Measurements from ENCODE around the gene PPP1R3E. TPM values are rescaled to one million over a fixed set of nuclear protein-coding genes. Genes with fewer than 3 reads are reported as not detected.

The PPP1R3E gene
- 100 to 1,000 TPM in 2 of 5 experiments, 10 to 100 TPM in 3; 35.7 to 138 (median 67.0) TPM for total RNA-seq
- 1 to 10 TPM; 1.6 to 2.9 TPM for polyA plus RNA-seq
- 57.9 reads per million, percentile 74 among the genes with 10 or more reads in this experiment for total RNA-seq

GRCh38 chr14:23302290-23303225 is at the start of gene PPP1R3E:
Gene PPP1R3E, minus strand, starts transcription at chr14:23302859. Its CDS starts 283 bp downstream, at chr14:23302576.
- Histone ChIP-seq H3K27ac (ENCODE audit: low read depth, low read length) (peak within 1 kb of the TSS; percentile 95), H3K4me1 (ENCODE audit: control insufficient read depth in 2 of 2, insufficient read depth in 2 of 2, low read length in 2 of 2) (peaks cover 0 to 15% of the 10 kb centered on the region in 2 donors), H3K4me3 (ENCODE audit: low read length) (peak within 1 kb of the TSS; percentile 98), H3K36me3 (ENCODE audit: control insufficient read depth in 2 of 3, insufficient read depth in 3 of 3, low read length in 3 of 3) (peaks cover 0 to 17% (median 0%) of the 10 kb centered on the region in 3 experiments), H3K27me3 (ENCODE audit: control insufficient read depth in 2 of 2, insufficient read depth in 2 of 2, low read length in 2 of 2) (no peaks in the 10 kb centered on the region), H3K9me3 (ENCODE audit: control insufficient read depth in 2 of 3, low read length in 3 of 3) (no peaks in the 10 kb centered on the region)
- H3K36me3 Mint-ChIP-seq = peaks cover 0 to 10% (median 0%) of the 10 kb centered on the region in 5 donors
- H3K4me1 Mint-ChIP-seq = peaks cover 7 to 47% (median 30%) of the 10 kb centered on the region in 7 donors
- ChIA-PET CTCF (interaction anchor here (1.0 to 5.1 kb wide), 6 partner anchors 8 to 20 kb away, joined by 3 to 41 read pairs (median 4); partner anchors contain the start of genes HOMEZ and PABPN1), POLR2A (interaction anchor here (0.5 to 7.6 kb wide), 24 partner anchors 9 to 910 kb away, joined by 3 to 286 read pairs (median 4); partner anchors contain the start of genes ACIN1, C14orf119, CEBPE and DCAF11)
- H3K4me3 Mint-ChIP-seq = peak within 1 kb of the TSS; percentile 96 to 100 (median 99)
- H3K9me3 Mint-ChIP-seq = peaks cover 0 to 5% (median 0%) of the 10 kb centered on the region in 11 donors
- peak within 1 kb of the TSS; percentile 92 to 100 (median 99) for H3K27ac Mint-ChIP-seq
- peak; percentile 71 to 93 (median 87) for DNase-seq
- intact Hi-C loops (cut with micrococcal nuclease) = loop anchor here (1.0 to 10.0 kb wide), 15 partner anchors 50 to 1828 kb away; partner anchors contain the start of genes DAD1 (in 2 of the 2), EMC9 (in 2 of the 2), PSME2 (in 2 of the 2) and RNF31 (in 2 of the 2)
- peak; percentile 51 for ATAC-seq
- peaks cover 15 to 20% (median 18%) of the 10 kb centered on the region in 5 donors for H3K27me3 Mint-ChIP-seq

DNA sequence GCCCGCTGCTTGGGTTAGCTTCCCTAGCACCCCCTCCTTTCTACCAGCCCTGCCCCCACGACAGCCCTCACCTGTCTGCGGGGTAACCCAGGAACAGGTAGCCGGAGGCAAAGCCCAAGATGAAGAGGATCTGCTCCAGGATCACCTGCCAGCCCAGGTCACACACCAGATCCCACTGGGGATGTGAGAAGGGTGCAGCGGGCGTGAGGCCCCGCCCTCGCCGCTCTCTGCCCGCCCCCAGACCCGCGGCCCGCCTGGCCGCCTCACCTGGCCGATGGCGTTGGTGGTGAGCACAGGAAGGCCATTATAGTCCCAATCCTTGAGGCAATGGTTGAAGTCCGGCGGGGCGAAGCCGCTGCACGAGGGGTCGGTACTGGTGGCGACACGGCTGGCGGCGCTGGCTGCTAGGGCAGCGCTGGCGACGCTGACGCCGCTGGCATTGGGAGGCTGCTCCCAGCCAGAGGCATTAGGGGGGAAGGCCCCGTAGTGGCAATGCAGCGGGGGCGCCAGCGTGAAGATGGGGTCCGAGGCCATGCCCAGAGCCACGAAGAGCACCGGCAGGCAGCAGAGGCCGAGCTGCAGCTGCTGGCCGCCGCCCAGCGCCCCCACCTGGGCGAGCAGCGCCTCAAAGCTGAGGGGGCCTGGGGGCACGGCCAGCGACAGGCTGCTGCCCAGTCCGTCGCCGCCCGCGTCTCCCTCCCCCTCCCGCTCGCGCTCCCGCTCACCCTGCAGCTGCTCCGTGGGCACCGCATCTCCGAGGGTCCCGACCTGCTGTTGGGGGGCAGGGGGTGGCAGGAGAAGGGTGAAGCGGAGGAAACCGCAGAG is 49.2 kb upstream of the PPP1R3E start:
- peaks cover 0 to 4% (median 0%) of the 10 kb centered on the region in 5 donors for H3K36me3 Mint-ChIP-seq
- peak overlapping the region; percentile 54 for H3K4me3 ChIP-seq (ENCODE audit: low read length)
- H3K27me3 ChIP-seq (ENCODE audit: control insufficient read depth in 2 of 2, insufficient read depth in 2 of 2, low read length in 2 of 2) = no peaks in the 10 kb centered on the region
- intact Hi-C loops (cut with micrococcal nuclease) = loop anchor here in 1 of 2 donors (1.0 kb wide), 4 partner anchors 24 to 117 kb away; partner anchors contain the start of genes NGDN, PABPN1 and PPP1R3E
- ATAC-seq = no peak
- H3K4me3 Mint-ChIP-seq = peak overlapping the region; percentile 70 to 92 (median 86)
- H3K27ac Mint-ChIP-seq = peak overlapping the region in 4 of 9 donors; percentile 5 to 93 (median 55)
- POLR2A ChIA-PET = interaction anchor here (2.2 to 3.3 kb wide), 2 partner anchors 31 to 50 kb away, joined by 10 to 26 read pairs; partner anchors contain the start of genes PABPN1 and PPP1R3E
- CTCF ChIA-PET = interaction anchor here (0.8 kb wide), 1 partner anchor 31 kb away, joined by 3 read pairs; the partner anchor contains the start of gene PABPN1
- peaks cover 0 to 53% (median 33%) of the 10 kb centered on the region in 5 donors for H3K27me3 Mint-ChIP-seq
- peak in 3 of 9 donors; percentile 2 to 14 (median 6) for DNase-seq
- no peaks in the 10 kb centered on the region for H3K9me3 ChIP-seq (ENCODE audit: control insufficient read depth in 2 of 3, low read length in 3 of 3)
- peak overlapping the region; percentile 58 for H3K27ac ChIP-seq (ENCODE audit: low read depth, low read length)
- peaks cover 0 to 4% (median 0%) of the 10 kb centered on the region in 3 experiments for H3K36me3 ChIP-seq (ENCODE audit: control insufficient read depth in 2 of 3, insufficient read depth in 3 of 3, low read length in 3 of 3)
- H3K4me1 Mint-ChIP-seq = peaks cover 10 to 25% (median 18%) of the 10 kb centered on the region in 7 donors
- H3K4me1 ChIP-seq (ENCODE audit: control insufficient read depth in 2 of 2, insufficient read depth in 2 of 2, low read length in 2 of 2) = no peaks in the 10 kb centered on the region
- H3K9me3 Mint-ChIP-seq = peaks cover 0 to 1% (median 0%) of the 10 kb centered on the region in 11 donors

DNA sequence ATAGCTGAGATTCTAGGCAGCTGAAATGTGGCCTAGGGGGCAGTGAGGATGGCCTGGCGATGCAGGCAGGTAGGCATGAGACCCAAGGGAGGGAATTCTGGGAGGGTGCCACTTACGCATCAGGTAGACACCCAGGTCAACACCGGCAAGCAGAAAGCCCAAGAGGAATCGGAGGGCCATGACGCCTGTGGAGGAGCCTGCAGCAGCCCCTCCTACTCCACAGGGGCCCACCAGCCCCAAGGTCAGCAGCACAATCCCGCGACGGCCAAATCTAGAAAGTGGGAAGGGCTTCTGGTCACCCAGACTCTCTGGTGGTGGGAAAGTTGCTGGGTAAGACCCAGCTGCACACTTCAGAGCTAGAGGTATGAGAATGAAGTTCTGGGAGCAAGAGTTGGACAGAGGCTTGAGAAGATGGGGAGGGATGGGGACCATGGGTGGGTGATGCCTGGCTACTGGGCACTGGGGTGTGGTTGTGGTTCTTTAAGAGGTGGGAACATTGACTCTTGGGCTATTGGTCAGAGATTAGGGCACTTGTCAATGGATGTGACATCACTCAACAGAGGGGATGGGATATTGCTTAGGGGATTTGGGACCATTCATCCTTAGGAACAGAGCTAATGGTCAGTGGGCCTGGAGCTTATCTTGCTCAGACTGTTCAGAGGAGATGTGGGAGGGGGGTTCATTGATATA is 46.6 kb upstream of the PPP1R3E start:
- H3K4me1 ChIP-seq (ENCODE audit: control insufficient read depth in 2 of 2, insufficient read depth in 2 of 2, low read length in 2 of 2) = no peaks in the 10 kb centered on the region
- H3K4me3 ChIP-seq (ENCODE audit: low read length) = no peak overlapping the region
- H3K36me3 Mint-ChIP-seq = peaks cover 0 to 4% (median 0%) of the 10 kb centered on the region in 5 donors
- ChIA-PET POLR2A (interaction anchor here (0.6 kb wide), 1 partner anchor 56 kb away, joined by 4 read pairs; no protein-coding TSS in a partner anchor), CTCF (no interaction called here)
- peaks cover 0 to 37% (median 25%) of the 10 kb centered on the region in 5 donors for H3K27me3 Mint-ChIP-seq
- ATAC-seq (no peak), DNase-seq (no peak)
- H3K36me3 ChIP-seq (ENCODE audit: control insufficient read depth in 2 of 3, insufficient read depth in 3 of 3, low read length in 3 of 3) = peaks cover 0 to 8% (median 0%) of the 10 kb centered on the region in 3 experiments
- peaks cover 10 to 25% (median 18%) of the 10 kb centered on the region in 7 donors for H3K4me1 Mint-ChIP-seq
- no peak overlapping the region for H3K27ac ChIP-seq (ENCODE audit: low read depth, low read length)
- H3K9me3 ChIP-seq (ENCODE audit: control insufficient read depth in 2 of 3, low read length in 3 of 3) = no peaks in the 10 kb centered on the region
- no peak overlapping the region for H3K27ac Mint-ChIP-seq
- intact Hi-C loops (cut with micrococcal nuclease) = no loop called here
- peak overlapping the region in 3 of 10 donors; percentile 4 to 71 (median 50) for H3K4me3 Mint-ChIP-seq
- H3K27me3 ChIP-seq (ENCODE audit: control insufficient read depth in 2 of 2, insufficient read depth in 2 of 2, low read length in 2 of 2) = no peaks in the 10 kb centered on the region
- H3K9me3 Mint-ChIP-seq = peaks cover 0 to 1% (median 0%) of the 10 kb centered on the region in 11 donors

GRCh38 chr14:23348297-23348655 is 45.6 kb upstream of the PPP1R3E start:
- H3K36me3 ChIP-seq (ENCODE audit: control insufficient read depth in 2 of 3, insufficient read depth in 3 of 3, low read length in 3 of 3) = peaks cover 0 to 8% (median 0%) of the 10 kb centered on the region in 3 experiments
- Mint-ChIP-seq H3K4me3 (no peak overlapping the region), H3K4me1 (peaks cover 10 to 18% (median 15%) of the 10 kb centered on the region in 7 donors), H3K27me3 (peaks cover 0 to 28% (median 15%) of the 10 kb centered on the region in 5 donors), H3K27ac (no peak overlapping the region), H3K9me3 (no peaks in the 10 kb centered on the region), H3K36me3 (peaks cover 0 to 4% (median 0%) of the 10 kb centered on the region in 5 donors)
- no peak overlapping the region for H3K4me3 ChIP-seq (ENCODE audit: low read length)
- CTCF ChIA-PET = no interaction called here
- POLR2A ChIA-PET = interaction anchor here (0.6 kb wide), 1 partner anchor 1469 kb away, joined by 3 read pairs; no protein-coding TSS in a partner anchor
- H3K4me1 ChIP-seq (ENCODE audit: control insufficient read depth in 2 of 2, insufficient read depth in 2 of 2, low read length in 2 of 2) = no peaks in the 10 kb centered on the region
- intact Hi-C loops (cut with micrococcal nuclease) = no loop called here
- DNase-seq (no peak), ATAC-seq (no peak)
- no peaks in the 10 kb centered on the region for H3K9me3 ChIP-seq (ENCODE audit: control insufficient read depth in 2 of 3, low read length in 3 of 3)
- no peaks in the 10 kb centered on the region for H3K27me3 ChIP-seq (ENCODE audit: control insufficient read depth in 2 of 2, insufficient read depth in 2 of 2, low read length in 2 of 2)
- no peak overlapping the region for H3K27ac ChIP-seq (ENCODE audit: low read depth, low read length)

DNA sequence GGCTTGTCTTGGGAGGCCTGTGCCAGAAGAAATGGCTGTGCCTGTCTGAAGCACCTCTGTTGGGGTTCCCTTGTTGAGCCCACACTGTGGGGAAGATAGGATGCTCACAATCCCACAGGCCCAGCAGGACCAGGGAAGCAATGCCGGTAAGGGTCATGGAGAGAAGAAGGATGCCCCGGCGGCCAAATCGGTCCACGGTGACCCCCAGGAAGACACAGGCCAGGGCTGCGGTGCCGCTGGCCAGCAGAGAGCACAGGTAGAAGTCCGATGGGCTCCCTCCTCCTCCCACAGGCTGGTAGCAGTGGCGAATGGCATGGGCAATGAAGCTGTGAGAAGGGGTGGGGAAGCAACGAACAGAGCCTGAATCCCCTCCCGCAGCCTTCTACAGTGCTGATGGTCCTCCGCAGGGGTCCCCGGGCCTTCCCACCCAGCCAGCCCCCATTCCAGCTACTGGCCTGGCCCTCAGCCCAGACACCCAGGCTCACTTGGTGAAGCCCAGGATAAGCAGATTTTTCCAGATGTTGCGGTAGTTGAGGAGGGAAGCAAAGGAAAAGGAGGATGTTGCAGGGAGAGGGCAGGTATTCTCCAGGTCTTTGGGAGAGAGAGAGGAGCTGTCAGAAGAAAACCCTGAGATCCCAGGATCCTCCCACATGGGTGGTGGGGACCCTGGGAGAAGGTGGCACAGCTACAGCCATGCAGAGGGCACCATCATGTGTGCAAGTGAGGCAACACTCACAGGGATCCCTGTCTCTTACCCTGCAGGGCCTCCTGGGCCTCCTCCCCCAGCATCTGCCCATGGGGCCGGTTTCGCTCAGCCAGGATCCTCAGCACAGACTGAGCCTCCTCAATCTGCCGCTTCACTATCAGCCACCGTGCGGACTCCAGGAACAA is 45.0 kb upstream of the PPP1R3E start:
- H3K4me3 ChIP-seq (ENCODE audit: low read length) = no peak overlapping the region
- H3K27me3 ChIP-seq (ENCODE audit: control insufficient read depth in 2 of 2, insufficient read depth in 2 of 2, low read length in 2 of 2) = no peaks in the 10 kb centered on the region
- Mint-ChIP-seq H3K4me1 (peaks cover 5 to 13% (median 8%) of the 10 kb centered on the region in 7 donors), H3K9me3 (no peaks in the 10 kb centered on the region), H3K27ac (no peak overlapping the region), H3K27me3 (peaks cover 0 to 28% (median 11%) of the 10 kb centered on the region in 5 donors), H3K36me3 (peaks cover 0 to 4% (median 0%) of the 10 kb centered on the region in 5 donors), H3K4me3 (no peak overlapping the region)
- H3K36me3 ChIP-seq (ENCODE audit: control insufficient read depth in 2 of 3, insufficient read depth in 3 of 3, low read length in 3 of 3) = peaks cover 0 to 8% (median 0%) of the 10 kb centered on the region in 3 experiments
- H3K27ac ChIP-seq (ENCODE audit: low read depth, low read length) = no peak overlapping the region
- POLR2A ChIA-PET = interaction anchor here (0.6 kb wide), 1 partner anchor 1469 kb away, joined by 3 read pairs; no protein-coding TSS in a partner anchor
- intact Hi-C loops (cut with micrococcal nuclease) = no loop called here
- no peaks in the 10 kb centered on the region for H3K4me1 ChIP-seq (ENCODE audit: control insufficient read depth in 2 of 2, insufficient read depth in 2 of 2, low read length in 2 of 2)
- DNase-seq (no peak), ATAC-seq (no peak)
- H3K9me3 ChIP-seq (ENCODE audit: control insufficient read depth in 2 of 3, low read length in 3 of 3) = no peaks in the 10 kb centered on the region
- CTCF ChIA-PET = no interaction called here
